ENCODE results near the gene ATP5MK. TPM values are rescaled to one million over a fixed set of nuclear protein-coding genes. Genes with fewer than 3 reads are reported as not detected.

Gene ATP5MK
- total RNA-seq, 1 donor from 2014 or later, result 208 TPM

DNA sequence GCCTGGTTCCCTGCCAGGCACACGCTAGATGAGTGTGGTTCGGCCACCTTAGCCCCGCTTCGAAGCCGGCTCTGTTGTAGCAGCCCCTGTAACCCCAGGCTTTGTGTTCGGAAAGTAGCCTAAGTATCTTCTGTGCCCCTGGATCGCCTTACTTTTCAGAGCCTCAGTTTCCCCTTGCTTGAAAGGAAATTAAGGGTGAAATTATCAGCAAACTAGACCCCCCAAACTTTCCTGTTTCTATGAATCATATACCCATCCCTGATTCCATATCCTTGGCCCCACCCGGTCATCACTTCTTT lies 463 bp upstream of the ATP5MK start:
- H3K27me3 Mint-ChIP-seq (ENCODE audit: low read depth), result no peaks in the 10 kb centered on the region
- H3K36me3 Mint-ChIP-seq, result peaks cover 14% of the 10 kb centered on the region
- no peak for DNase-seq (ENCODE audit: low spot score in 2 of 2, unreplicated experiment in 2 of 2)
- H3K27ac Mint-ChIP-seq, result peak overlapping the region; percentile 96
- no peaks in the 10 kb centered on the region for H3K9me3 Mint-ChIP-seq
- H3K4me1 Mint-ChIP-seq, result peaks cover 41% of the 10 kb centered on the region
- TF ChIP-seq, protein P1, sequence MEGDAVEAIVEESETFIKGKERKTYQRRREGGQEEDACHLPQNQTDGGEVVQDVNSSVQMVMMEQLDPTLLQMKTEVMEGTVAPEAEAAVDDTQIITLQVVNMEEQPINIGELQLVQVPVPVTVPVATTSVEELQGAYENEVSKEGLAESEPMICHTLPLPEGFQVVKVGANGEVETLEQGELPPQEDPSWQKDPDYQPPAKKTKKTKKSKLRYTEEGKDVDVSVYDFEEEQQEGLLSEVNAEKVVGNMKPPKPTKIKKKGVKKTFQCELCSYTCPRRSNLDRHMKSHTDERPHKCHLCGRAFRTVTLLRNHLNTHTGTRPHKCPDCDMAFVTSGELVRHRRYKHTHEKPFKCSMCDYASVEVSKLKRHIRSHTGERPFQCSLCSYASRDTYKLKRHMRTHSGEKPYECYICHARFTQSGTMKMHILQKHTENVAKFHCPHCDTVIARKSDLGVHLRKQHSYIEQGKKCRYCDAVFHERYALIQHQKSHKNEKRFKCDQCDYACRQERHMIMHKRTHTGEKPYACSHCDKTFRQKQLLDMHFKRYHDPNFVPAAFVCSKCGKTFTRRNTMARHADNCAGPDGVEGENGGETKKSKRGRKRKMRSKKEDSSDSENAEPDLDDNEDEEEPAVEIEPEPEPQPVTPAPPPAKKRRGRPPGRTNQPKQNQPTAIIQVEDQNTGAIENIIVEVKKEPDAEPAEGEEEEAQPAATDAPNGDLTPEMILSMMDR (IDR thresholded peaks at IDR 0.05; ENCODE audit: unreplicated experiment), result no peak
- H3K4me3 Mint-ChIP-seq, result peak overlapping the region; percentile 96

DNA sequence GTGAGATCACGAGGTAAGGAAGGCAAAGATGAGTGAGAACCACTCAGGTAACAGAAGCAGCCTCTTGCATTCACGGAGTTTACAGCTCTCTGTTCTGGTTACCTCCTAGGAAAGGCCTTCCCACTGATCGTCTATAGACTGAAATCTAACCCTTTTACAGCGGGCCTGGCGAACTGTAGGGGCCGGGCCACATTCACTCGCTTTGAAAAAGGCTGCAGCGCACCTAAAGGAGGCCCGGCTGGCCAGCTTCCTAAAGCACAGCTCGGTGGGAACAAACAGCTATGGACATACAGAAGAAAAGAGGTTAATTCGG lies 565 bp downstream of the ATP5MK start:
- Mint-ChIP-seq H3K27ac (peak overlapping the region; percentile 96), H3K36me3 (peaks cover 16% of the 10 kb centered on the region), H3K9me3 (no peaks in the 10 kb centered on the region), H3K27me3 (ENCODE audit: low read depth) (no peaks in the 10 kb centered on the region), H3K4me3 (peak overlapping the region; percentile 96), H3K4me1 (peaks cover 41% of the 10 kb centered on the region)
- TF ChIP-seq, protein P1 (IDR thresholded peaks at IDR 0.05; ENCODE audit: unreplicated experiment), result no peak
- DNase-seq (ENCODE audit: low spot score in 2 of 2, unreplicated experiment in 2 of 2), result no peak

DNA sequence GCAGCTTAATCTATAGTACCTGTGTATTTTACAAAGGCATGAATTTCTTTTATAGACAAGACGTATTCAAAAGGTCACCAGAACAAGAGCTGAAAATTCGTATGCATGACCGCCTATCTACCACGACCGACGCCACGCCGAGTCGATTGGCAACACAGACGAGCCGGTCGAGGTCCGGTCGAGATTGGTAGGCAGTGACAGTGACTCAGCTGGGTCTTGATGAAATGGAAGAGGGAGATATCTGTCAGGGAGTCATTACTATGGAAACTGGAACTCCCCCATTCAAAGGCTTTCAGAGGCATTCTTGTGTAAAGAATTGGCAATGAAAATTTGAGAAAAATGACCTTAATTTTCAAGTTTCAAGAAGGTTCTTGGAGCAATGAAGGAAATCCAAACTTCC lies 2.1 kb downstream of the ATP5MK start:
- peaks cover 41% of the 10 kb centered on the region for H3K4me1 Mint-ChIP-seq
- DNase-seq (ENCODE audit: low spot score in 2 of 2, unreplicated experiment in 2 of 2), result no peak
- TF ChIP-seq, protein P1 (IDR thresholded peaks at IDR 0.05; ENCODE audit: unreplicated experiment), result no peak
- peak overlapping the region; percentile 19 for H3K27ac Mint-ChIP-seq
- peaks cover 7% of the 10 kb centered on the region for H3K36me3 Mint-ChIP-seq
- H3K27me3 Mint-ChIP-seq (ENCODE audit: low read depth), result no peaks in the 10 kb centered on the region
- peak overlapping the region; percentile 57 for H3K4me3 Mint-ChIP-seq
- no peaks in the 10 kb centered on the region for H3K9me3 Mint-ChIP-seq

DNA sequence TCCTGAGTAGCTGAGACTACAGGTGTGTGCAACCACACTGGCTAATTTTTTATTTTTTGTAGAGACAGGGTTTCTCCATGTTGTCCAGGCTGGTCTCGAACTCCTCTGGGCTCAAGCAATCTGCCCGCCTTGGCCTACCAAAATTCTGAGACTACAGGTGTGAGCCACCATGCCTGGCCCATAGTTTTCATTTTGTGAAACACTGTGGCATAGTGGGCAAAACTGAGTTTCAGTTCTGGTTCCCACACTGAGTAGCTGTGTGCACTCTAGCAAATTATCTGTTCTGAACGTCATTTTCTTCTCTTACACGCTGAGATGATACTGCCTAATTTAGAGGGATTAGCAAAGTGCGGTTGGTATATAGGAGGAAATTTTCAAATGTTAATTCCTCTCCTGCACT lies 13.5 kb downstream of the ATP5MK start:
- Mint-ChIP-seq H3K9me3 (no peaks in the 10 kb centered on the region), H3K36me3 (peaks cover 15% of the 10 kb centered on the region), H3K27me3 (ENCODE audit: low read depth) (no peaks in the 10 kb centered on the region), H3K4me3 (no peak overlapping the region), H3K27ac (no peak overlapping the region), H3K4me1 (no peaks in the 10 kb centered on the region)
- no peak for DNase-seq (ENCODE audit: low spot score in 2 of 2, unreplicated experiment in 2 of 2)
- TF ChIP-seq, protein P1 (IDR thresholded peaks at IDR 0.05; ENCODE audit: unreplicated experiment), result no peak

DNA sequence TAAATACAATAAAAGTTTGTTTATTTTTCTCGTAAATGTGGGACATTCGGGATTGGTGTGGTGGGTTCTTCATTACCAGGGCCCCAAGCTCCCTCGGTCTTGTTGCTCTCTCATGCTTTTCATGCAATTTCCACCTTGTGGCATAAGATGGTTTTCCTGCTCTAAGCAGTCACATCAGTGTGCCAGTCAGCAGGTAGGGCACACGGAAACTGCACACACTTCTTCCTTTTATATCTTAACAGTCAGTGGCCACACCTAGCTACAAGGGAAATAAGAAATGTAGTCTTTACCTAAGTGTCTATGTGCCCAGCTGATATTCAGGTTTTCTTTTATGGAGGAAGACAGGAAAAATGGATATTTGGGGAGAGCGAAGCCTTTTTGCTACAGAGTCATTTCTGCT lies 22.0 kb downstream of the ATP5MK start:
- H3K27me3 Mint-ChIP-seq (ENCODE audit: low read depth), result no peaks in the 10 kb centered on the region
- no peak overlapping the region for H3K4me3 Mint-ChIP-seq
- no peaks in the 10 kb centered on the region for H3K4me1 Mint-ChIP-seq
- H3K27ac Mint-ChIP-seq, result no peak overlapping the region
- no peaks in the 10 kb centered on the region for H3K9me3 Mint-ChIP-seq
- peaks cover 11% of the 10 kb centered on the region for H3K36me3 Mint-ChIP-seq
- DNase-seq (ENCODE audit: low spot score in 2 of 2, unreplicated experiment in 2 of 2), result no peak
- TF ChIP-seq, protein P1 (IDR thresholded peaks at IDR 0.05; ENCODE audit: unreplicated experiment), result no peak

DNA sequence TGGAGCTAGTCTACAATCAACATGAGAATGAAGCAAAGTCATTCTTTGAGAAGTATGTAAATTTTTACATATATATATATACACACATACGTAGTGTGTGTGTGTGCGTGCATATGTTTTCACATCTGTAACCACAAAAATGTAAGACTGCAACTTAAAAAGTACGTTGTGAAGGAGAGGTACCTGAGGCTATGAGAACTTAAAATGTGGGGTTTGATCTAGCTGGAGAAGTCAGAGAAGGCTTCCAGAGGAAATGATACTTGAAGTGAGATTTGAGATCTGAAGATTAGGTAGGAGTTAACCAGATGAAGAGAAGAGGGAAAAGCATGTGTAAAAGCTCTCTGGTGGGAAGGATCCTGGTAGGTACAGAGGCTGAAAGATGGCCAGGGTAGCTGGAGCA lies 22.7 kb downstream of the ATP5MK start:
- H3K36me3 Mint-ChIP-seq, result peaks cover 10% of the 10 kb centered on the region
- no peaks in the 10 kb centered on the region for H3K27me3 Mint-ChIP-seq (ENCODE audit: low read depth)
- no peak overlapping the region for H3K27ac Mint-ChIP-seq
- no peak overlapping the region for H3K4me3 Mint-ChIP-seq
- H3K9me3 Mint-ChIP-seq, result no peaks in the 10 kb centered on the region
- no peak for DNase-seq (ENCODE audit: low spot score in 2 of 2, unreplicated experiment in 2 of 2)
- TF ChIP-seq, protein P1 (IDR thresholded peaks at IDR 0.05; ENCODE audit: unreplicated experiment), result no peak
- peaks cover 1% of the 10 kb centered on the region for H3K4me1 Mint-ChIP-seq
